ENCODE measurements around the gene SYNRG.
A peak's percentile ranks its signal among the peaks of the same experiment; 100 is the strongest.

Gene SYNRG

DNA sequence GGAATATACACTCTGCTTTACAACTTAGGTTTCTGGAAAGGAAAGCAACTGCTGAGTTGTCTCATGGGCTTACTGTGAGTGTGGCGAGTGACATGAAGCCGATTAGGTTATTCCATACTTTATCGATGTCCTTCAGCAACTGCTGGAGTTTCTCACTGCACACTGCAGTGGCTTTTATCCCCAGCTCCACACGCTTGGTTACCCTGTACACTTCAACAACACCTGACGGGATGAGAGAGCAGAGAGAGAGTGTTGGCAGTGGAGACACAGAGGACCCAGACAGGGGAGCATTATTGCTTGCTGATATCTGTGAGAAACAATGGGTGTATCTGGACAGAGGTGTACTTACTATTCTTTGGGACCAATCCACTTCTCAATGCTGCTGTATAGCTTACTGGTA, 73.3 kb downstream of the SYNRG start:
- TF ChIP-seq, protein P1, sequence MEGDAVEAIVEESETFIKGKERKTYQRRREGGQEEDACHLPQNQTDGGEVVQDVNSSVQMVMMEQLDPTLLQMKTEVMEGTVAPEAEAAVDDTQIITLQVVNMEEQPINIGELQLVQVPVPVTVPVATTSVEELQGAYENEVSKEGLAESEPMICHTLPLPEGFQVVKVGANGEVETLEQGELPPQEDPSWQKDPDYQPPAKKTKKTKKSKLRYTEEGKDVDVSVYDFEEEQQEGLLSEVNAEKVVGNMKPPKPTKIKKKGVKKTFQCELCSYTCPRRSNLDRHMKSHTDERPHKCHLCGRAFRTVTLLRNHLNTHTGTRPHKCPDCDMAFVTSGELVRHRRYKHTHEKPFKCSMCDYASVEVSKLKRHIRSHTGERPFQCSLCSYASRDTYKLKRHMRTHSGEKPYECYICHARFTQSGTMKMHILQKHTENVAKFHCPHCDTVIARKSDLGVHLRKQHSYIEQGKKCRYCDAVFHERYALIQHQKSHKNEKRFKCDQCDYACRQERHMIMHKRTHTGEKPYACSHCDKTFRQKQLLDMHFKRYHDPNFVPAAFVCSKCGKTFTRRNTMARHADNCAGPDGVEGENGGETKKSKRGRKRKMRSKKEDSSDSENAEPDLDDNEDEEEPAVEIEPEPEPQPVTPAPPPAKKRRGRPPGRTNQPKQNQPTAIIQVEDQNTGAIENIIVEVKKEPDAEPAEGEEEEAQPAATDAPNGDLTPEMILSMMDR (IDR thresholded peaks at IDR 0.05; ENCODE audit: low read length) = no peak
- TF ChIP-seq EZH2 (IDR thresholded peaks at IDR 0.05; ENCODE audit: borderline replicate concordance, low read length) = no peak
- H2AFZ ChIP-seq (ENCODE audit: low read length) = no peak overlapping the region

DNA sequence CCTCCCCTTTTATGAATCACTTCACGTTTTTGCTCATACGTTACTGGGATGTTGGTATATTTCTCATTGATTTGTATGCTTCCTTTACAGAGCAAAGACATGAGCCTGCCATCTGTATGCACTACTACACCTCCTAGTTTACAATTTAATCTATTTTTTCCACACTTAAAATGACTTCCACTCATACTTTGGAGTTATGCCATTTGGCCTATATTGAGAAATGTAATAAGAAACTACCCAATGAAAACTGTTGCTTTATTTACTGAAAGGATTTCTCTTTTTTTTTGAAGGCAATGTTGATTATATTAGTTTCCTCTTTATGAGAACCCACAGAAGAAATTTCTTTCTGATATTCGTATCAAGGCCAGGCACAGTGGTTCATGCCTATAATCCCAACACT, 76.5 kb downstream of the SYNRG start:
- no peak overlapping the region for H3K27ac ChIP-seq (ENCODE audit: low read depth, low read length, poor library complexity, severe bottlenecking)
- peaks cover 78% of the 10 kb centered on the region for H3K36me3 ChIP-seq (ENCODE audit: insufficient read depth, low read length)
- no peaks in the 10 kb centered on the region for H4K20me1 ChIP-seq (ENCODE audit: insufficient read depth, low read length)
- no peaks in the 10 kb centered on the region for H3F3A ChIP-seq (ENCODE audit: insufficient read depth, low read length)
- no peaks in the 10 kb centered on the region for H3K9me3 ChIP-seq (ENCODE audit: low read length)
- no peaks in the 10 kb centered on the region for H3K27me3 ChIP-seq (ENCODE audit: insufficient read depth, low read length)
- H3K9me2 ChIP-seq (ENCODE audit: low read depth, low read length) = no peaks in the 10 kb centered on the region
- H2AFZ ChIP-seq (ENCODE audit: low read length) = no peak overlapping the region
- no peak for TF ChIP-seq EZH2 (IDR thresholded peaks at IDR 0.05; ENCODE audit: borderline replicate concordance, low read length)
- H3K4me2 ChIP-seq (ENCODE audit: low read length) = no peak overlapping the region
- no peak overlapping the region for H3K9ac ChIP-seq (ENCODE audit: low read length)
- H3K4me1 ChIP-seq (ENCODE audit: insufficient read depth, low read length, severe bottlenecking) = no peaks in the 10 kb centered on the region
- no peaks in the 10 kb centered on the region for H3K79me2 ChIP-seq (ENCODE audit: insufficient read depth, low read length)
- H3K4me3 ChIP-seq (ENCODE audit: low read depth, low read length, poor library complexity, severe bottlenecking) = no peak overlapping the region

More for the DNA sequence above, 73.3 kb downstream of the SYNRG start:
- Histone ChIP-seq H3K4me2 (ENCODE audit: low read length) (no peak overlapping the region), H3K79me2 (ENCODE audit: insufficient read depth, low read length) (no peaks in the 10 kb centered on the region), H3K4me1 (ENCODE audit: insufficient read depth, low read length, severe bottlenecking) (no peaks in the 10 kb centered on the region), H3K4me3 (ENCODE audit: low read depth, low read length, poor library complexity, severe bottlenecking) (no peak overlapping the region), H3K27ac (ENCODE audit: low read depth, low read length, poor library complexity, severe bottlenecking) (no peak overlapping the region), H3K9ac (ENCODE audit: low read length) (no peak overlapping the region), H3K9me2 (ENCODE audit: low read depth, low read length) (no peaks in the 10 kb centered on the region), H3K9me3 (ENCODE audit: low read length) (no peaks in the 10 kb centered on the region), H3F3A (ENCODE audit: insufficient read depth, low read length) (no peaks in the 10 kb centered on the region), H3K27me3 (ENCODE audit: insufficient read depth, low read length) (no peaks in the 10 kb centered on the region), H4K20me1 (ENCODE audit: insufficient read depth, low read length) (no peaks in the 10 kb centered on the region), H3K36me3 (ENCODE audit: insufficient read depth, low read length) (peaks cover 81% of the 10 kb centered on the region)

DNA sequence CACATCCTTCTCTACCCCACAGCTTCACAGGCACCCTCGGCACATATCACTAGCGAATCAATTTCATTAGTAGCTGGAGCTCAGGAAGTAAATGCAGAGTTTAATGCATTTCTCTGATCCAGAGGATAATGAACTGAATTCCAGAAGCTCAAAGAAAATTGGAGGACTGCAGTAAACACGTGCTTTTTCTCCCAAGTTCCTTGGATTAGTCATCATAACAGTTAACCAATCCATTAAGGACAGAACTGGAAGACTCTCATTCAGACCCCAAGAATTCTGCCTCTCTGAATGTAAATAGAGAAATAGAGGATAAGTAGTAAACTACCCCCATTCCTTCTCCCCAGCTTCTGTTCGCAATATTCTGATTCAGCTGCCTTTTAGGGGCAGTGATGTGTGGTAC, 78.8 kb downstream of the SYNRG start:
- Histone ChIP-seq H3K27me3 (ENCODE audit: insufficient read depth, low read length) (no peaks in the 10 kb centered on the region), H3K4me1 (ENCODE audit: insufficient read depth, low read length, severe bottlenecking) (no peaks in the 10 kb centered on the region), H3K9me2 (ENCODE audit: low read depth, low read length) (no peaks in the 10 kb centered on the region), H3K4me3 (ENCODE audit: low read depth, low read length, poor library complexity, severe bottlenecking) (no peak overlapping the region), H3K36me3 (ENCODE audit: insufficient read depth, low read length) (peaks cover 69% of the 10 kb centered on the region), H3K9me3 (ENCODE audit: low read length) (no peaks in the 10 kb centered on the region), H3K9ac (ENCODE audit: low read length) (no peak overlapping the region), H2AFZ (ENCODE audit: low read length) (no peak overlapping the region), H3K4me2 (ENCODE audit: low read length) (no peak overlapping the region), H3K79me2 (ENCODE audit: insufficient read depth, low read length) (no peaks in the 10 kb centered on the region), H3F3A (ENCODE audit: insufficient read depth, low read length) (no peaks in the 10 kb centered on the region), H4K20me1 (ENCODE audit: insufficient read depth, low read length) (no peaks in the 10 kb centered on the region), H3K27ac (ENCODE audit: low read depth, low read length, poor library complexity, severe bottlenecking) (no peak overlapping the region)
- TF ChIP-seq EZH2 (IDR thresholded peaks at IDR 0.05; ENCODE audit: borderline replicate concordance, low read length) = no peak
- TF ChIP-seq, protein P1 (IDR thresholded peaks at IDR 0.05; ENCODE audit: low read length) = no peak

DNA sequence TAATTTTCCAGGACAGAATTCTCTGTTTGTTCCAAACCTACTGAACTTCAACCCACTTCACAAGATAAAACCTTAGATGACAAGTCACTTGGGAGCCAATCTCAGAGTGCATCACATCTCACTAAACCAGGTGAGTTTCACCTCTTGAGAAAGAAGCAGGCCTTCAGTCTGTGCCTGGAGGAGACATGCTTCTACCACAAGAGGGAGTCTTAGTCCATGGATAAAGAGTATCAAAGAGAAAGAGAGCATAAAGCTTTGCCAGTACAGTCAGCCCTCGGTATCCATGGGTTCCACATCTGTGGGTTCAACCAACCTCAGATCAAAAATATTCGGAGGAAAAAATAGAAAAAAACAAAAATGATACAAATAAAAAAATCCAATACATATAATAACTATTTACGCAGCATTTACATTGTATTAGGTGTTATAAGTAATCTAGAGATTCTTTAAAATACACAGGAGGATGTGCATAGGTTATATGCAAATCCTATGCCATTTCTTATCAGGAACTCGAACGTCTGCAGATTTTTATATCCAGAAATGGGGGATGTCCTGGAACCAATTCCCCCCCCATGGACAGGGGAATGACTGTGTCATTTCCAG, 81.9 kb downstream of the SYNRG start:
- Histone ChIP-seq H3K4me3 (ENCODE audit: low read depth, low read length, poor library complexity, severe bottlenecking) (no peak overlapping the region), H3K9me3 (ENCODE audit: low read length) (no peaks in the 10 kb centered on the region), H2AFZ (ENCODE audit: low read length) (no peak overlapping the region), H3K27ac (ENCODE audit: low read depth, low read length, poor library complexity, severe bottlenecking) (no peak overlapping the region), H4K20me1 (ENCODE audit: insufficient read depth, low read length) (no peaks in the 10 kb centered on the region), H3K9ac (ENCODE audit: low read length) (no peak overlapping the region), H3F3A (ENCODE audit: insufficient read depth, low read length) (no peaks in the 10 kb centered on the region), H3K4me1 (ENCODE audit: insufficient read depth, low read length, severe bottlenecking) (no peaks in the 10 kb centered on the region), H3K9me2 (ENCODE audit: low read depth, low read length) (no peaks in the 10 kb centered on the region), H3K36me3 (ENCODE audit: insufficient read depth, low read length) (peaks cover 75% of the 10 kb centered on the region), H3K79me2 (ENCODE audit: insufficient read depth, low read length) (no peaks in the 10 kb centered on the region), H3K4me2 (ENCODE audit: low read length) (no peak overlapping the region), H3K27me3 (ENCODE audit: insufficient read depth, low read length) (no peaks in the 10 kb centered on the region)
- no peak for TF ChIP-seq EZH2 (IDR thresholded peaks at IDR 0.05; ENCODE audit: borderline replicate concordance, low read length)
- TF ChIP-seq, protein P1 (IDR thresholded peaks at IDR 0.05; ENCODE audit: low read length) = peak; percentile 74

All from OCI-LY1 (cell line).